ENCODE measurements around the gene HNRNPUL1. TPM values are rescaled to one million over a fixed set of nuclear protein-coding genes. Genes with fewer than 3 reads are reported as not detected.

Gene HNRNPUL1
- 100 to 1,000 TPM; 129 to 180 (median 150) TPM for total RNA-seq

DNA sequence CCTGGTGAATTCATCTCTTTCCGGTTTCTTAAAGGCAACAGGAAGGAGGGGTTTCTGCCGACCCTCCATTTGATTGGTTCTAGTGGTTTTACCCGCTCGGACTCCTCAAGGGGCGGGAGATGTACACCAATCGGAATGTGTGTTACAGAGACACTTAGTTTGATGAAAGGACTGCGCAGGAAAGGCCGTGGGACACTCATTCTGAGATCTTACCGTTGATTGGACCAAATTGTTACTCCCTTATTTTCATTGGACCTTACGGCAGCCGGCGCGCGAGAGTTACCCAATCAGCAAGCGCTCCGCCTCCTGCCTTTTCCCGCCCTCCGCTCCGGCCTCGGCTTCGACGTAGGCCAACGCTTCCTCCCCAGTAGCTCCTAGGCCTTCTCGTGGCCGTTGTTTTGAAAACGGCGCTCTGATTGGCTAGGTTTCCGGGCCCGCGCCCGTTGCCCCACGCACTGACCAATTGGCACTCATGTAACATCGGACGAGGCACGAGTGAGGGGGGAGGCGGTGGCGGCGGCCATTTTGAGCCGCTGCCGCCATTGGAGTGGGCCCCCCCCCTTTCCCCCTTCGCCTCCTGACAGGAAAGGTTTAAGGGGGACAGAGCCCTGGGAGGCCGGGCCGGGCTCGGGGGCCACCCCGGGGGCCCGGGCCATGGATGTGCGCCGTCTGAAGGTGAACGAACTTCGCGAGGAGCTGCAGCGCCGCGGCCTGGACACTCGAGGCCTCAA, at the start of gene HNRNPUL1:
TSS of gene HNRNPUL1 (plus strand) at position 523 of the 731 bp plus-strand sequence. CDS start at position 655, 132 bp downstream.
- no peaks in the 10 kb centered on the region for H3K27me3 ChIP-seq
- 1% methylated on average over 28 to 33 of the region's 55 CpGs for WGBS, 2 donors
- TF ChIP-seq CTCF (IDR thresholded peaks at IDR 0.05) (peak in 1 of 6 experiments; percentile 15), POLR2A (IDR thresholded peaks at IDR 0.05) (peak in 1 of 2 donors; percentile 52)
- H3K27ac ChIP-seq: peak within 1 kb of the TSS; percentile 98 to 99 (median 98)
- H3K36me3 ChIP-seq: peaks cover 12 to 18% of the 10 kb centered on the region in 2 donors
- intact Hi-C loops (cut with DNase I): loop anchor here (5.0 kb wide), 1 partner anchor 62 kb away; no protein-coding TSS in a partner anchor
- H3K9me3 ChIP-seq: no peaks in the 10 kb centered on the region
- peak; percentile 99 for DNase-seq
- peak within 1 kb of the TSS; percentile 80 to 98 (median 96) for H3K4me3 ChIP-seq (replicated peaks in 1 of 3)
- H3K4me1 ChIP-seq: peaks cover 13 to 22% of the 10 kb centered on the region in 2 donors

DNA sequence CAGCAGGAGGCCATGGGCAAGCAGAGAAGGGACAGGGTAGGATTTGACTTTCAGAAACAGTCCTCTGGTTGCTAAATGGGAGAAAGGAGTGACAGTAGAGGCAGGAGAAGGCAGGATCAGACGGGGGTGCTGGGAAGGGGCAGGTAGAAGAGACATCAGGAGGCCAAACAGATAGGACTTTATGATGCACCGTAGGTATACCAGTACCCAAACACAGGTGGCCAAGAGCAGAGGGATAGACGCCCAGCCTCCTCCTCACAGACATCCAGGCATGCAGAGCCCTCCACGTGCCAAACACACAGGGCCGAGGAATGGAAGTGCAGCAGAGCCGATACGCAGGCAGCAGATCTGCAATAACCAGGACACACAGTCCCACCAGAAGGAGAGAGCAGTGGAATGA, 46.4 kb upstream of the HNRNPUL1 start:
- Histone ChIP-seq H3K27me3 (no peaks in the 10 kb centered on the region), H3K4me3 (replicated peaks in 1 of 3) (no peak overlapping the region), H3K9me3 (no peaks in the 10 kb centered on the region), H3K27ac (no peak overlapping the region), H3K36me3 (no peaks in the 10 kb centered on the region), H3K4me1 (no peaks in the 10 kb centered on the region)
- TF ChIP-seq CTCF (IDR thresholded peaks at IDR 0.05) (no peak), POLR2A (IDR thresholded peaks at IDR 0.05) (no peak)
- 69 to 76% methylated on average over 4 to 7 of the region's 7 CpGs for WGBS, 2 donors
- intact Hi-C loops (cut with DNase I): no loop called here
- no peak for DNase-seq

DNA sequence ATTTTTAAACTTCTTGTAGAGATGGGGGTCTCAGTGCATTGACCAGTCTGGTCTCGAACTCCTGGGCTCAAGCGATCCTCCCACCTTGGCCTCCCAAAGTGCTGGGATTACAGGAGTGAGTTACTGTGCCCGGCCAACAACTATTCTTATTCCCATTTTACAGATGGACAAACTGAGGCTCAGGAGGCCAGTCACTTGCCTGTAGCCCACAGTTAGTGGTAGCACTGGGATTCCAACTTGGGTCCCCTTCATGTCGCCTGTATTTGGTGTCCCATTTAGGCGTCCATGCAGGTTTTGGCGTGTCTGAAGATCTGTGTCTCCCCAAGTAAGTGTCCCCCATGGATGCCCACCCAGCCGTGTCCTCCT, 45.9 kb upstream of the HNRNPUL1 start:
- no peak for DNase-seq
- 56 to 78% methylated on average over 5 to 7 of the region's 7 CpGs for WGBS, 2 donors
- Histone ChIP-seq H3K27ac (peak overlapping the region; percentile 17 to 89 (median 85)), H3K9me3 (no peaks in the 10 kb centered on the region), H3K4me1 (no peaks in the 10 kb centered on the region), H3K4me3 (replicated peaks in 1 of 3) (no peak overlapping the region), H3K36me3 (no peaks in the 10 kb centered on the region), H3K27me3 (no peaks in the 10 kb centered on the region)
- intact Hi-C loops (cut with DNase I): no loop called here
- TF ChIP-seq POLR2A (IDR thresholded peaks at IDR 0.05): no peak
- TF ChIP-seq CTCF (IDR thresholded peaks at IDR 0.05): no peak

GRCh38 chr19:41218615-41219507, 45.3 kb upstream of the HNRNPUL1 start, which contains the start of gene AXL:
Gene AXL (plus strand): TSS chr19:41219223. CDS start chr19:41219393, 170 bp downstream.
- Histone ChIP-seq H3K36me3 (no peaks in the 10 kb centered on the region), H3K4me3 (replicated peaks in 1 of 3) (peak within 1 kb of the TSS; percentile 24 to 40 (median 27)), H3K27me3 (no peaks in the 10 kb centered on the region), H3K4me1 (no peaks in the 10 kb centered on the region), H3K9me3 (no peaks in the 10 kb centered on the region), H3K27ac (peak within 1 kb of the TSS; percentile 85 to 90 (median 89))
- 1 to 4% methylated on average over 19 to 25 of the region's 32 CpGs for WGBS, 2 donors
- TF ChIP-seq POLR2A (IDR thresholded peaks at IDR 0.05) (peak in 1 of 2 donors; percentile 55), CTCF (IDR thresholded peaks at IDR 0.05) (no peak)
- DNase-seq: peak; percentile 60 to 83
- intact Hi-C loops (cut with DNase I): no loop called here

Measured in thyroid gland (tissue), 4 donors.